C4-2B (cell line): ENCODE results near the gene KIDINS220.

Experiments
- H3K27ac ChIP-seq: fragments of 450-650 bp; 2 replicates; pipeline ENCODE4 v1.5.1; 2017
- CTCF ChIP-seq: fragments of 450-650 bp; conservative IDR thresholded peaks from 2 replicates; pipeline ENCODE4 v1.5.1; 2017; ENCODE audit warnings: mild to moderate bottlenecking
- ZFX ChIP-seq: fragments of 450-650 bp; IDR thresholded peaks from 2 replicates; pipeline ENCODE4 v1.6.1; 2017

The KIDINS220 gene

GRCh38 chr2:8860239-8860638 lies 22.8 kb upstream of the KIDINS220 start:
- H3K27ac ChIP-seq = no peak overlapping the region
- no peak for TF ChIP-seq CTCF
- no peak for TF ChIP-seq ZFX

GRCh38 chr2:8858910-8859309 lies 21.5 kb upstream of the KIDINS220 start:
- no peak overlapping the region for H3K27ac ChIP-seq
- no peak for TF ChIP-seq ZFX
- no peak for TF ChIP-seq CTCF

GRCh38 chr2:8858264-8858663 lies 20.9 kb upstream of the KIDINS220 start:
- H3K27ac ChIP-seq = no peak overlapping the region
- TF ChIP-seq CTCF = no peak
- TF ChIP-seq ZFX = no peak

DNA sequence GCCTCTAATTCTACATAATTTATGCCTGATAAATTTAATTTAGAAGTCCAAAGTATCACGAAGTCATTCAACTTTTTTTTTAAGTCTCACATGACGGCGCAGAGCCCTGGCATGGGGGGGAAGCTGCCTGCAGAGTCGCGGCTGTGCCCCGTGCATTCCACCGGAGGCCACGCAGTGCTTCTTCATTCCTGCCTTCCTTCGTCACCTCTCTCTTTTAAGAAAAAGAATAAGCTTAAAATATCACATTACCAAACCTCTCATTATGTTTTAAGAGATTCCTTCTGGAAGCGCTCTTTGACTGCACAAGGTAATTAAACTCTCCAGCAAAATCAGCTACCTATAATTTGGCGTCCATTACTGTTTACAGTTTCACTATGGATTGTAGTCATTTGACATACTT lies 20.3 kb upstream of the KIDINS220 start:
- H3K27ac ChIP-seq = no peak overlapping the region
- no peak for TF ChIP-seq ZFX
- no peak for TF ChIP-seq CTCF

DNA sequence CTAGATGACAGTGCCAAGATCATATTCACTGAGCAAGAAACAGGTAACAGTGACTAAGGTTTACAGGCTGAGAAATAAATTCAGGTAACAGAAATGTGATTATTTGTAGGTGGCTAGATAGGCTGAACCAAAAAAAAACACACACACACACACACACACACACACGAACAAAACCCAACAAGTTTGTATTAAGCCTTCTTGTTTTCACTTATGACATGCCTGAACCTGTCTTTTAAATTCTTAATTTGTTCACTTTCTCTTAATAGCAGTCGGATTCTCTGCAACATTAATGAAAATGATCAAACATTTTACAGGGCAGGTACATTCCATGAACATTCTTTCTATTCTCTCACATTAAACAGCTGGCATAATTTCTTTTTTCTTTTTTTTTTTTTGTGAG lies 18.8 kb upstream of the KIDINS220 start:
- H3K27ac ChIP-seq = no peak overlapping the region
- TF ChIP-seq CTCF (no peak), ZFX (no peak)

GRCh38 chr2:8855010-8855409 lies 17.6 kb upstream of the KIDINS220 start:
- TF ChIP-seq CTCF = no peak
- no peak for TF ChIP-seq ZFX
- H3K27ac ChIP-seq = no peak overlapping the region

DNA sequence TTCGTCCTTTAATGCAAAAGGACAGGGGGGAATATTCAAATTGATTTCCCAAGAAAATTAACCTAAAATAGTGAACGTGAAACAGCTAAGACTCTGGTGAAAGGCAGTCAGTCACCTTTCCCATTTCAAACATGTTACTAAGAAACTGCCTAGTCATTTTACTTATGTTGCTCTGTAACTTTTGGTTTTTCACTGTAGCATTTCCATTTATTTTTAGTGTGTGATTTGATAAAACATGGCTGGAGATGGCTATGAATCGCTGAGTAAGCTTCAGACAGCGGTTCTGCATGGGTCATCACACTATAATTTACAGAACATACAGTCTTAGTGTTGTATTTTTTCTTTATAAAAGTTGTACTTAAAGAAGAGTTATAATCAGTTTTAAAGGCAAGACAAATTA lies 16.0 kb upstream of the KIDINS220 start:
- H3K27ac ChIP-seq = no peak overlapping the region
- TF ChIP-seq CTCF = no peak
- no peak for TF ChIP-seq ZFX
